HG03066 (cell line): ENCODE measurements around the gene FAT1.
"Not testable (repeated sequence)": the region's sequence is repeated elsewhere in the genome, so short reads cannot be mapped to it uniquely, and the experiment has no call there.

ENCODE experiments used
- ATAC-seq: cut with Tn5 transposase; IDR thresholded peaks from one replicate; pipeline ENCODE4 v1.9.1; 2021; ENCODE audit warnings: low read depth; ENCODE audit not compliant: unreplicated experiment

Gene FAT1

GRCh38 chr4:186666750-186667149 lies 56.9 kb downstream of the FAT1 start:
- ATAC-seq, result no peak

- ATAC-seq, result no peak
Measured at GRCh38 chr4:186666252-186666651, 57.4 kb downstream of the FAT1 start.

- no peak for ATAC-seq
Measured at GRCh38 chr4:186660403-186660802, 63.3 kb downstream of the FAT1 start.

- no peak for ATAC-seq
Measured at GRCh38 chr4:186659935-186660334, 63.7 kb downstream of the FAT1 start.

- ATAC-seq, result not testable (repeated sequence)
Measured at GRCh38 chr4:186659456-186659855, 64.2 kb downstream of the FAT1 start.

GRCh38 chr4:186658657-186659056 lies 65.0 kb downstream of the FAT1 start:
- ATAC-seq, result no peak

GRCh38 chr4:186657764-186658163 lies 65.9 kb downstream of the FAT1 start:
- ATAC-seq, result no peak

- ATAC-seq, result no peak
Measured at GRCh38 chr4:186653969-186654368, 69.7 kb downstream of the FAT1 start.

- ATAC-seq, result no peak
Measured at GRCh38 chr4:186651624-186652023, 72.0 kb downstream of the FAT1 start.

GRCh38 chr4:186651181-186651603 lies 72.5 kb downstream of the FAT1 start:
- no peak for ATAC-seq

GRCh38 chr4:186650401-186651180 lies 73.1 kb downstream of the FAT1 start:
- no peak for ATAC-seq

GRCh38 chr4:186647821-186648220 lies 75.8 kb downstream of the FAT1 start:
- ATAC-seq, result no peak

GRCh38 chr4:186644737-186645261 lies 78.9 kb downstream of the FAT1 start:
- ATAC-seq, result no peak

GRCh38 chr4:186644311-186644638 lies 79.4 kb downstream of the FAT1 start:
- no peak for ATAC-seq

- ATAC-seq, result no peak
Measured at GRCh38 chr4:186643501-186644310, 80.0 kb downstream of the FAT1 start.

- ATAC-seq, result no peak
Measured at GRCh38 chr4:186642998-186643397, 80.7 kb downstream of the FAT1 start.

GRCh38 chr4:186642530-186642929 lies 81.1 kb downstream of the FAT1 start:
- no peak for ATAC-seq

GRCh38 chr4:186634591-186635128 lies 89.0 kb downstream of the FAT1 start:
- ATAC-seq, result no peak

- no peak for ATAC-seq
Measured at GRCh38 chr4:186633844-186634243, 89.8 kb downstream of the FAT1 start.

- no peak for ATAC-seq
Measured at GRCh38 chr4:186630128-186630527, 93.5 kb downstream of the FAT1 start.

- no peak for ATAC-seq
Measured at GRCh38 chr4:186628058-186628711, 95.5 kb downstream of the FAT1 start.
